ENCODE measurements around the gene NKAIN2.
A peak's percentile ranks its signal among the peaks of the same experiment; 100 is the strongest.

The NKAIN2 gene

GRCh38 chr6:124800222-124800621, 996.6 kb downstream of the NKAIN2 start:
- CTCF ChIA-PET: interaction anchor here (2.5 to 2.6 kb wide), 2 partner anchors 54 to 998 kb away, joined by 6 to 10 read pairs; no protein-coding TSS in a partner anchor
- Histone ChIP-seq H3K36me3 (ENCODE audit: control insufficient read depth in 2 of 2, insufficient read depth in 1 of 2, low read length in 2 of 2) (no peaks in the 10 kb centered on the region), H3K27ac (ENCODE audit: extremely low read depth, low read depth, low read length) (no peak overlapping the region), H3K9me3 (ENCODE audit: control insufficient read depth, insufficient read depth, low read depth, low read length) (no peaks in the 10 kb centered on the region), H3K4me3 (ENCODE audit: low read depth, low read length) (no peak overlapping the region), H3K4me1 (ENCODE audit: control insufficient read depth, insufficient read depth, low read length) (peaks cover 6% of the 10 kb centered on the region; the same call in 1 of the 2 replicates)
- TF ChIP-seq ZNF501 (tag by site-specific recombination; IDR thresholded peaks at IDR 0.05) (no peak), PRDM10 (tag by site-specific recombination; IDR thresholded peaks at IDR 0.05) (no peak), WT1 (tag by site-specific recombination; IDR thresholded peaks at IDR 0.05) (no peak), ZNF174 (tag by site-specific recombination; IDR thresholded peaks at IDR 0.05) (no peak), SP3 (tag by site-specific recombination; IDR thresholded peaks at IDR 0.05) (no peak), ZFP3 (tag by site-specific recombination; IDR thresholded peaks at IDR 0.05; ENCODE audit: low read depth) (no peak), FEZF1 (tag by site-specific recombination; IDR thresholded peaks at IDR 0.05) (no peak), ZBTB17 (tag by site-specific recombination; IDR thresholded peaks at IDR 0.05) (no peak), ZNF629 (tag by site-specific recombination; IDR thresholded peaks at IDR 0.05) (no peak), TSHZ1 (tag by site-specific recombination; IDR thresholded peaks at IDR 0.05; ENCODE audit: borderline replicate concordance) (no peak), ATF2 (tag by site-specific recombination; IDR thresholded peaks at IDR 0.05; ENCODE audit: low read depth) (no peak), ZNF311 (tag by site-specific recombination; IDR thresholded peaks at IDR 0.05; ENCODE audit: borderline replicate concordance) (no peak)
- POLR2A ChIA-PET: no interaction called here

GRCh38 chr6:124812067-124812466, 1008.4 kb downstream of the NKAIN2 start:
- ChIA-PET POLR2A (no interaction called here), CTCF (interaction anchor here (0.5 kb wide), 1 partner anchor 843 kb away, joined by 3 read pairs; no protein-coding TSS in a partner anchor)
- Histone ChIP-seq H3K9me3 (ENCODE audit: control insufficient read depth, insufficient read depth, low read depth, low read length) (no peaks in the 10 kb centered on the region), H3K36me3 (ENCODE audit: control insufficient read depth in 2 of 2, insufficient read depth in 1 of 2, low read length in 2 of 2) (no peaks in the 10 kb centered on the region), H3K27ac (ENCODE audit: extremely low read depth, low read depth, low read length) (no peak overlapping the region), H3K4me3 (ENCODE audit: low read depth, low read length) (no peak overlapping the region), H3K4me1 (ENCODE audit: control insufficient read depth, insufficient read depth, low read length) (peaks cover 12% of the 10 kb centered on the region)
- TF ChIP-seq SETDB1 (IDR thresholded peaks at IDR 0.05; ENCODE audit: insufficient read length, low read length) (no peak), ZNF350 (tag by site-specific recombination; IDR thresholded peaks at IDR 0.05) (peak; percentile 86), ZNF48 (tag by site-specific recombination; IDR thresholded peaks at IDR 0.05) (no peak), ZNF521 (tag by site-specific recombination; IDR thresholded peaks at IDR 0.05) (no peak), SCRT2 (tag by site-specific recombination; IDR thresholded peaks at IDR 0.05) (no peak), PRDM6 (tag by site-specific recombination; IDR thresholded peaks at IDR 0.05) (peak; percentile 38; the same call in 1 of the 2 replicates), ZBTB1 (tag by site-specific recombination; IDR thresholded peaks at IDR 0.05) (no peak), ZNF580 (tag by site-specific recombination; IDR thresholded peaks at IDR 0.05) (no peak), SP2 (tag by site-specific recombination; IDR thresholded peaks at IDR 0.05) (no peak), TRIM28 (IDR thresholded peaks at IDR 0.05; ENCODE audit: borderline replicate concordance, low read length) (peak; percentile 16; the same call in 1 of the 2 replicates)
